Epithelial cell of esophagus (primary cell): Measurements from ENCODE around the gene INVS.
"Not testable (repeated sequence)": the region's sequence is repeated elsewhere in the genome, so short reads cannot be mapped to it uniquely, and the experiment has no call there.

Experiments
- DNase-seq: peaks from one replicate; pipeline ENCODE4 v3.0.0; 2010; ENCODE audit warnings: low read depth
- H3K4me3 ChIP-seq: 2 replicates; pipeline ENCODE4 v1.5.1; 2011; ENCODE audit warnings: mild to moderate bottlenecking, low read length, control low read depth
- TF ChIP-seq, protein P1 (sequence below): IDR thresholded peaks from 2 replicates; pipeline ENCODE4 v1.5.1; 2011; ENCODE audit warnings: low read depth, mild to moderate bottlenecking, low read length, control low read depth, inconsistent platforms; ENCODE audit not compliant: insufficient read depth; ENCODE audit errors: missing control alignments

Gene INVS

DNA sequence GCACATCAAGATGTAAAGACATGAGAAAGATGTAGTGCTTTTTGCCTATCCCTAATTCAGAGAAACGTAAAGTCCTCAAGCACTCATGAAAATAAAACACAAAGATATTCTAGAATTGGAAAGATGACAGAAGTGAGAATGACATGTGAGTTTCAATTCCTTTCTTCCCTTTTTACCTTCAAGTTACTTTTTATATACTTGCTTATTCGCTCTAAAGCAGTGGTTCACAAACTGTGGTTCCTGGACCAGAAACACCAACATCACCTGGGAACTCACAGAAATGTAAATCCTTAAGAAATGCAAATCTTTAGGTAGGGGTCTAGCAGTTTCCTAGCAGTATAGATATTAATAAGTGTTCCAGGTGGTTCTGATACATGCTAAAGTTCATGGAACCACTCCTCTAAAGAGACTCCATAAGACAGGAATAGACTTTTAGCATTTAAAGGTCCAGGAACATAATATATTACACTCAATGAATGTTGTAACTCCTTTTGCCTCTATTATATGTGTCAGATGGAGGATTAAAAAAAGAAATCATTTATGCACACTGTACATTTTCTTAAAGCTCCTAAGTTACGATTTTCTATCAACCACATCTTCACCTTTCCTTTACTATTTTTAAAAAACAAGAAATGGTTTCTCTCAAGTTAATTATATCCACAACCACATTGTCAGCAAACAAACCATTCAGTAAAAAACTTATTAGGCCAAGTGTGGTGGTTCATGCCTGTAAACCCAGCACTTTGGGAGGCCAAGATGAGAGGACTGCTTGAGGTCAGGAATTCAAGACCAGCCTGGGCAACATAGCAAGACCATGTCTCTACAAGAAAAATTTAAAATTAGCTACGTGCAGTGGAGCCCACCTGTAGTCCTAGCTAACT is 40.1 kb upstream of the INVS start:
- no peak overlapping the region for H3K4me3 ChIP-seq

GRCh38 chr9:100062683-100063082 is 36.4 kb upstream of the INVS start:
- DNase-seq, H3K4me3 ChIP-seq: not testable (repeated sequence)

More for the DNA sequence above, 40.1 kb upstream of the INVS start:
- TF ChIP-seq, protein P1, sequence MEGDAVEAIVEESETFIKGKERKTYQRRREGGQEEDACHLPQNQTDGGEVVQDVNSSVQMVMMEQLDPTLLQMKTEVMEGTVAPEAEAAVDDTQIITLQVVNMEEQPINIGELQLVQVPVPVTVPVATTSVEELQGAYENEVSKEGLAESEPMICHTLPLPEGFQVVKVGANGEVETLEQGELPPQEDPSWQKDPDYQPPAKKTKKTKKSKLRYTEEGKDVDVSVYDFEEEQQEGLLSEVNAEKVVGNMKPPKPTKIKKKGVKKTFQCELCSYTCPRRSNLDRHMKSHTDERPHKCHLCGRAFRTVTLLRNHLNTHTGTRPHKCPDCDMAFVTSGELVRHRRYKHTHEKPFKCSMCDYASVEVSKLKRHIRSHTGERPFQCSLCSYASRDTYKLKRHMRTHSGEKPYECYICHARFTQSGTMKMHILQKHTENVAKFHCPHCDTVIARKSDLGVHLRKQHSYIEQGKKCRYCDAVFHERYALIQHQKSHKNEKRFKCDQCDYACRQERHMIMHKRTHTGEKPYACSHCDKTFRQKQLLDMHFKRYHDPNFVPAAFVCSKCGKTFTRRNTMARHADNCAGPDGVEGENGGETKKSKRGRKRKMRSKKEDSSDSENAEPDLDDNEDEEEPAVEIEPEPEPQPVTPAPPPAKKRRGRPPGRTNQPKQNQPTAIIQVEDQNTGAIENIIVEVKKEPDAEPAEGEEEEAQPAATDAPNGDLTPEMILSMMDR: no peak
- DNase-seq: no peak

- TF ChIP-seq, protein P1: no peak
- H3K4me3 ChIP-seq: no peak overlapping the region
- DNase-seq: no peak
Measured at GRCh38 chr9:100063185-100063584, 35.9 kb upstream of the INVS start.

DNA sequence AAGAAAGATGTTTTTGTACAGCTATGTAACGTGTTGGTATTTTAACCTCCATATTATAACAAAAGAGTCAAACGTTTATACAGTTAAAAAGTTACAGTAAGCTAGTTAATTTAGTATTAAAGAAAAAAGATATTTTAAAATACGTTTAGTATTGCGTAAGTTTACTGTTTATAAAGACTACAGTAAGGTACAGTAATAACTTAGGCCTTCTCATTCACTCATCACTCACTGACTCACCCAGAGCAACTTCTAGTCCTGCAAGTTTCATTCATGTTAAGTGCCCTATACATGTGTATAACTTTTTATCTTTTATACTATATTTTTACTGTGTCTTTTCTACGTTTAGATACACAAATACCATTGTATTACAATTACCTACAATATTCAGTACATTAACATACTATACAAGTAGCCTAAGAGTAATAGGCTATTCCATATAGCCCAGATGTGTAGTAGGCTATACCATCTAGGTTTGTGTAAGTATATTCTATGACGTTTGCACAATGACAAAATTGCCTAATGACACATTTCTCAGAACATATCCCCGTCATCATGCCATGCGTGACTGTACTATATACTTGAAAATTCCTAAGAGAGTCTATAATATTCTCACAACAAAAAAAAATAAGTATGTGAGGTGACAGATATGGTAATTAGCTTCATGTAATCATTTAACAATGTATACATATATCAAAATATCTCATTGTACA is 34.0 kb upstream of the INVS start:
- peak; percentile 92 for DNase-seq
- TF ChIP-seq, protein P1: no peak
- no peak overlapping the region for H3K4me3 ChIP-seq

GRCh38 chr9:100066539-100066938 is 32.5 kb upstream of the INVS start:
- DNase-seq: no peak
- TF ChIP-seq, protein P1: no peak
- no peak overlapping the region for H3K4me3 ChIP-seq

DNA sequence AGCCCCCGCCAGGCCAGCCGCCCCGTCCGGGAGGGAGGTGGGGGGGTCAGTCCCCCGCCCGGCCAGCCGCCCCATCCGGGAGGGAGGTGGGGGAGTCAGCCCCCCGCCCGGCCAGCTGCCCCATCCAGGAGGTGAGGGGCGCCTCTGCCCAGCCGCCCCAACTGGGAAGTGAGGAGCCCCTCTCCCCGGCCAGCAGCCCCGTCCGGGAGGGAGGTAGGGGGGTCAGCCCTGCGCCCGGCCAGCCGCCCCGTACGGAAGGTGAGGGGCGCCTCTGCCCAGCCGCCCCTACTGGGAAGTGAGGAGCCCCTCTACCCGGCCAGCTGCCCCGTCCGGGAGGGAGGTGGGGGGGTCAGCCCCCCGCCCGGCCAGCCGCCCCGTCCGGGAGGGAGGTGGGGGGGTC is 31.1 kb upstream of the INVS start:
- H3K4me3 ChIP-seq, DNase-seq: not testable (repeated sequence)

DNA sequence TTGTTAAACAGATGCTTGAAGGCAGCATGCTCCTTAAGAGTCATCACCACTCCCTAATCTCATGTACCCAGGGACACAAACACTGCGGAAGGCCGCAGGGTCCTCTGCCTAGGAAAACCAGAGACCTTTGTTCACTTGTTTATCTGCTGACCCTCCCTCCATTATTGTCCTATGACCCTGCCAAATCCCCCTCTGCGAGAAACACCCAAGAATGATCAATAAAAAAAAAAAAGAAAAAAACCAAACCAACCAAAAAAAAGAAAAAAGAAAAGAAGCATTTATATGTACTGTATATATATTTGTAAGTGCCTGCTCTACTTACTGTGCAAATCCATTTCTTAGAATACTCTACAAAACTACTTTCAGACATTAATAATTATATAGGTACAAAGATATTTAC is 30.0 kb upstream of the INVS start:
- not testable (repeated sequence) for H3K4me3 ChIP-seq, DNase-seq

- no peak overlapping the region for H3K4me3 ChIP-seq
- peak; percentile 69 for DNase-seq
- TF ChIP-seq, protein P1: no peak
Measured at GRCh38 chr9:100070104-100071041, 28.7 kb upstream of the INVS start.
